NT2/D1 (cell line): ENCODE results near the gene PPM1F.

ENCODE experiments used
- YY1 ChIP-seq: IDR thresholded peaks from 2 replicates; pipeline ENCODE4 v1.6.1; 2011; ENCODE audit not compliant: insufficient read length, insufficient read depth
- ZNF274 ChIP-seq: IDR thresholded peaks from 2 replicates; pipeline ENCODE4 v1.6.1; 2011; ENCODE audit warnings: mild to moderate bottlenecking, low read depth, low read length

GRCh38 chr22:21968452-21969129 lies 15.9 kb upstream of the PPM1F start:
- no peak for TF ChIP-seq ZNF274
- no peak for TF ChIP-seq YY1
